ENCODE results near the gene ABCB4. TPM values are rescaled to one million over a fixed set of nuclear protein-coding genes. Genes with fewer than 3 reads are reported as not detected.
A peak's percentile ranks its signal among the peaks of the same experiment; 100 is the strongest.

The ABCB4 gene
- total RNA-seq, 1 donor from 2014 or later = not detected

- DNase-seq (ENCODE audit: low spot score in 2 of 2) = no peak
- intact Hi-C loops (cut with DNase I) = no loop called here
- no peak overlapping the region for H3K4me3 ChIP-seq
- TF ChIP-seq CTCF (IDR thresholded peaks at IDR 0.05) = no peak
- H3K9me3 ChIP-seq = no peaks in the 10 kb centered on the region
- no peaks in the 10 kb centered on the region for H3K4me1 ChIP-seq
- H3K27me3 ChIP-seq = no peaks in the 10 kb centered on the region
- H3K27ac ChIP-seq = no peak overlapping the region
- no peaks in the 10 kb centered on the region for H3K36me3 ChIP-seq
Observed at GRCh38 chr7:87512906-87513305, 37.4 kb upstream of the ABCB4 start.

GRCh38 chr7:87511510-87511909, 36.0 kb upstream of the ABCB4 start:
- intact Hi-C loops (cut with DNase I) = no loop called here
- no peak for DNase-seq (ENCODE audit: low spot score in 2 of 2)
- no peak overlapping the region for H3K4me3 ChIP-seq
- H3K36me3 ChIP-seq = no peaks in the 10 kb centered on the region
- TF ChIP-seq CTCF (IDR thresholded peaks at IDR 0.05) = no peak
- no peaks in the 10 kb centered on the region for H3K4me1 ChIP-seq
- H3K27me3 ChIP-seq = no peaks in the 10 kb centered on the region
- no peak overlapping the region for H3K27ac ChIP-seq
- H3K9me3 ChIP-seq = no peaks in the 10 kb centered on the region

GRCh38 chr7:87510411-87510875, 35.0 kb upstream of the ABCB4 start:
- DNase-seq (ENCODE audit: low spot score in 2 of 2) = no peak
- H3K27me3 ChIP-seq = no peaks in the 10 kb centered on the region
- H3K9me3 ChIP-seq = no peaks in the 10 kb centered on the region
- H3K4me3 ChIP-seq = no peak overlapping the region
- H3K27ac ChIP-seq = no peak overlapping the region
- no peaks in the 10 kb centered on the region for H3K4me1 ChIP-seq
- no peaks in the 10 kb centered on the region for H3K36me3 ChIP-seq
- no peak for TF ChIP-seq CTCF (IDR thresholded peaks at IDR 0.05)
- intact Hi-C loops (cut with DNase I) = no loop called here

- intact Hi-C loops (cut with DNase I) = loop anchor here (10.0 kb wide), 1 partner anchor 367 kb away; the partner anchor contains the start of genes DBF4 and SLC25A40
- DNase-seq (ENCODE audit: low spot score in 2 of 2) = no peak
- Histone ChIP-seq H3K4me1 (no peaks in the 10 kb centered on the region), H3K27ac (no peak overlapping the region), H3K9me3 (no peaks in the 10 kb centered on the region), H3K27me3 (no peaks in the 10 kb centered on the region), H3K36me3 (no peaks in the 10 kb centered on the region), H3K4me3 (no peak overlapping the region)
- TF ChIP-seq CTCF (IDR thresholded peaks at IDR 0.05) = peak in 1 of 3 experiments; percentile 21
Observed at GRCh38 chr7:87507446-87507845, 32.0 kb upstream of the ABCB4 start.

- H3K4me3 ChIP-seq = no peak overlapping the region
- TF ChIP-seq CTCF (IDR thresholded peaks at IDR 0.05) = peak in 2 of 3 experiments; percentile 20 to 36
- no peaks in the 10 kb centered on the region for H3K4me1 ChIP-seq
- DNase-seq (ENCODE audit: low spot score in 2 of 2) = no peak
- H3K27me3 ChIP-seq = no peaks in the 10 kb centered on the region
- no peaks in the 10 kb centered on the region for H3K36me3 ChIP-seq
- intact Hi-C loops (cut with DNase I) = loop anchor here (10.0 kb wide), 1 partner anchor 368 kb away; the partner anchor contains the start of genes DBF4 and SLC25A40
- no peaks in the 10 kb centered on the region for H3K9me3 ChIP-seq
- H3K27ac ChIP-seq = no peak overlapping the region
Observed at GRCh38 chr7:87506246-87507180, 31.0 kb upstream of the ABCB4 start.

Measured in ascending aorta (tissue), 2 donors.